ENCODE results near the gene SBF2.

GRCh38 chr11:10197091-10197490 is 96.9 kb downstream of the SBF2 start:
- TF ChIP-seq, protein P1, sequence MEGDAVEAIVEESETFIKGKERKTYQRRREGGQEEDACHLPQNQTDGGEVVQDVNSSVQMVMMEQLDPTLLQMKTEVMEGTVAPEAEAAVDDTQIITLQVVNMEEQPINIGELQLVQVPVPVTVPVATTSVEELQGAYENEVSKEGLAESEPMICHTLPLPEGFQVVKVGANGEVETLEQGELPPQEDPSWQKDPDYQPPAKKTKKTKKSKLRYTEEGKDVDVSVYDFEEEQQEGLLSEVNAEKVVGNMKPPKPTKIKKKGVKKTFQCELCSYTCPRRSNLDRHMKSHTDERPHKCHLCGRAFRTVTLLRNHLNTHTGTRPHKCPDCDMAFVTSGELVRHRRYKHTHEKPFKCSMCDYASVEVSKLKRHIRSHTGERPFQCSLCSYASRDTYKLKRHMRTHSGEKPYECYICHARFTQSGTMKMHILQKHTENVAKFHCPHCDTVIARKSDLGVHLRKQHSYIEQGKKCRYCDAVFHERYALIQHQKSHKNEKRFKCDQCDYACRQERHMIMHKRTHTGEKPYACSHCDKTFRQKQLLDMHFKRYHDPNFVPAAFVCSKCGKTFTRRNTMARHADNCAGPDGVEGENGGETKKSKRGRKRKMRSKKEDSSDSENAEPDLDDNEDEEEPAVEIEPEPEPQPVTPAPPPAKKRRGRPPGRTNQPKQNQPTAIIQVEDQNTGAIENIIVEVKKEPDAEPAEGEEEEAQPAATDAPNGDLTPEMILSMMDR (IDR thresholded peaks at IDR 0.05), result no peak
- TF ChIP-seq POLR2A (IDR thresholded peaks at IDR 0.05), result no peak

All from tibial nerve (tissue), 3 donors.